Measurements from ENCODE around the gene DCST2. TPM values are rescaled to one million over a fixed set of nuclear protein-coding genes. Genes with fewer than 3 reads are reported as not detected.

Gene DCST2
- 1 to 10 TPM in 1 of 4 donors, under 1 TPM in 2, not detected in 1; 0.33 to 4.2 (median 0.50) TPM for total RNA-seq

- DNase-seq: no peak
- H3K36me3 ChIP-seq: no peaks in the 10 kb centered on the region
- TF ChIP-seq POLR2A (IDR thresholded peaks at IDR 0.05) (no peak), CTCF (IDR thresholded peaks at IDR 0.05) (no peak)
- intact Hi-C loops (cut with DNase I): no loop called here
- no peak within 1 kb of the TSS for H3K27ac ChIP-seq
- no peaks in the 10 kb centered on the region for H3K27me3 ChIP-seq
- no peak within 1 kb of the TSS for H3K4me3 ChIP-seq (replicated peaks in 1 of 3)
- 93 to 95% methylated on average over 8 to 9 of the region's 9 CpGs for WGBS, 2 donors
- no peaks in the 10 kb centered on the region for H3K9me3 ChIP-seq
- peaks cover 0 to 9% of the 10 kb centered on the region in 2 donors for H3K4me1 ChIP-seq
These were observed at the start of gene DCST2, which contains the start of gene DCST1 for GRCh38 chr1:155033524-155033923. Gene DCST2 (minus strand): TSS chr1:155033781. CDS start chr1:155033701, 80 bp downstream. Gene DCST1 (plus strand): TSS chr1:155033824. CDS start chr1:155034037, 213 bp downstream.

- DNase-seq: no peak
- 66% methylated on average over 3 to 6 of the region's 6 CpGs for WGBS, 2 donors
- peaks cover 50 to 75% of the 10 kb centered on the region in 2 donors for H3K4me1 ChIP-seq
- intact Hi-C loops (cut with DNase I): loop anchor here (5.0 kb wide), 1 partner anchor 36 kb away; no protein-coding TSS in a partner anchor
- H3K27me3 ChIP-seq: peaks cover 42% of the 10 kb centered on the region
- H3K36me3 ChIP-seq: no peaks in the 10 kb centered on the region
- no peaks in the 10 kb centered on the region for H3K9me3 ChIP-seq
- TF ChIP-seq POLR2A (IDR thresholded peaks at IDR 0.05) (no peak), CTCF (IDR thresholded peaks at IDR 0.05) (no peak)
- no peak overlapping the region for H3K4me3 ChIP-seq (replicated peaks in 1 of 3)
- H3K27ac ChIP-seq: no peak overlapping the region
These were observed 49.5 kb upstream of the DCST2 start for GRCh38 chr1:155083052-155083541.

GRCh38 chr1:155082301-155083051 lies 48.9 kb upstream of the DCST2 start:
- Histone ChIP-seq H3K36me3 (no peaks in the 10 kb centered on the region), H3K9me3 (no peaks in the 10 kb centered on the region), H3K4me1 (peaks cover 50 to 74% of the 10 kb centered on the region in 2 donors), H3K27me3 (peaks cover 42% of the 10 kb centered on the region), H3K4me3 (replicated peaks in 1 of 3) (peak overlapping the region in 1 of 3 donors; percentile 7), H3K27ac (no peak overlapping the region)
- no peak for DNase-seq
- intact Hi-C loops (cut with DNase I): loop anchor here (5.0 kb wide), 1 partner anchor 35 kb away; no protein-coding TSS in a partner anchor
- WGBS, 2 donors: 2 to 3% methylated on average over 34 to 36 of the region's 36 CpGs
- TF ChIP-seq POLR2A (IDR thresholded peaks at IDR 0.05) (no peak), CTCF (IDR thresholded peaks at IDR 0.05) (no peak)

GRCh38 chr1:155081472-155082300 lies 48.1 kb upstream of the DCST2 start:
- H3K9me3 ChIP-seq: no peaks in the 10 kb centered on the region
- no peak for DNase-seq
- intact Hi-C loops (cut with DNase I): loop anchor here (5.0 kb wide), 1 partner anchor 34 kb away; no protein-coding TSS in a partner anchor
- H3K4me3 ChIP-seq (replicated peaks in 1 of 3): peak overlapping the region in 1 of 3 donors; percentile 7
- peaks cover 50 to 66% of the 10 kb centered on the region in 2 donors for H3K4me1 ChIP-seq
- WGBS, 2 donors: 5 to 10% methylated on average over 23 to 33 of the region's 68 CpGs
- H3K36me3 ChIP-seq: no peaks in the 10 kb centered on the region
- H3K27me3 ChIP-seq: peaks cover 42% of the 10 kb centered on the region
- H3K27ac ChIP-seq: no peak overlapping the region
- TF ChIP-seq CTCF (IDR thresholded peaks at IDR 0.05): no peak
- no peak for TF ChIP-seq POLR2A (IDR thresholded peaks at IDR 0.05)
